Psoas muscle (tissue), 8 donors: ENCODE results near the gene SAMD4B. TPM values are rescaled to one million over a fixed set of nuclear protein-coding genes. Genes with fewer than 3 reads are reported as not detected.

ENCODE experiments used
- ATAC-seq, 4 donors: fragments of 200-7000 bp; cut with Tn5 transposase; one replicate each; pipeline ENCODE4 v1.9.1; 2020; ENCODE audit warnings: moderate library complexity in 3 of 4, mild to moderate bottlenecking in 2 of 4
- DNase-seq, 2 donors: peaks; one replicate each; pipeline ENCODE4 v3.0.0-alpha.2; 2020
- H3K27ac ChIP-seq: fragments of 200-600 bp; one replicate; pipeline ENCODE4 v1.8.0; 2022
- H3K27me3 ChIP-seq, 3 donors: fragments of 200-600 bp in 1 of 3; one replicate each; pipeline versions ENCODE4 v1.6.1 to v1.8.0; 2013 to 2022; ENCODE audit warnings: low read length in 2 of 3, mild to moderate bottlenecking in 2 of 3, moderate library complexity in 1 of 3; ENCODE audit not compliant: insufficient read depth in 3 of 3
- H3K36me3 ChIP-seq, 2 donors: fragments of 200-600 bp in 1 of 2; one replicate each; pipeline versions ENCODE4 v1.6.1 to v1.8.0; 2013 to 2022; ENCODE audit warnings: low read depth in 1 of 2, mild to moderate bottlenecking in 1 of 2, moderate library complexity in 1 of 2; ENCODE audit not compliant: insufficient read depth in 1 of 2
- H3K4me1 ChIP-seq: fragments of 200-600 bp; one replicate; pipeline ENCODE4 v1.8.0; 2022
- H3K4me3 ChIP-seq: fragments of 200-600 bp; one replicate; pipeline ENCODE4 v1.8.0; 2022; ENCODE audit warnings: mild to moderate bottlenecking
- H3K9me3 ChIP-seq: fragments of 200-600 bp; one replicate; pipeline ENCODE4 v1.8.0; 2022
- CTCF ChIP-seq: fragments of 200-600 bp; IDR thresholded peaks from one replicate; pipeline ENCODE4 v1.8.0; 2022; ENCODE audit warnings: antibody characterized with exemption
- WGBS, 3 donors: extraction: QIAGEN DNeasy Blood & Tissue Kit; methylation state at CpG; one replicate each; pipeline versions ENCODE4 v1.1.6 to v1.1.7; 2013; 5-methylcytosine and 5-hydroxymethylcytosine counted together
- intact Hi-C, 2 donors: fragments of 100-400 bp; cut with DNase I; formaldehyde crosslinking; loops; one replicate each; pipeline versions ENCODE4 v1.11.0 to v1.14.2; 2022
- polyA plus RNA-seq, 3 donors: library from polyadenylated mRNA; stranded (reverse); fragments of 200-250 nt; gene quantifications; one replicate each; pipeline ENCODE4 v1.2.3, GENCODE V29; 2013
- total RNA-seq, 4 donors: library from RNA; stranded (reverse); fragmentation: NEBNext Ultra II Directional in 2 of 4; extraction: Animal tissue kit (Norgen Biotek cat#: 25700) in 2 of 4; gene quantifications; one replicate each; pipeline versions ENCODE4 v1.2.1 to v1.2.4, GENCODE V29; 2021 to 2023
- donor health status: healthy with polysubstance abuse.
- donor health status: DM: no; HTN: no; CAD: no; lungs with moderate emphysema.
- donor health status: Bipolar disorder and iron deficiency.
- donor health status: healthy.
- donor health status: DM: yes; HTN: yes; CAD: no.
- donor health status: DM: no; HTN: no; CAD: no.
- donor health status: DM: no; HTN: no; CAD: no.
- donor health status: DM: yes; HTN: yes; CAD: no.

Gene SAMD4B
- total and polyA plus RNA-seq, 7 donors, result 34.7 to 97.5 (median 58.4) TPM

GRCh38 chr19:39417463-39418181, 75.4 kb downstream of the SAMD4B start:
- WGBS, 3 donors, result 90 to 94% (median 91%) methylated on average over 30 of the region's 30 CpGs
- H3K27me3 ChIP-seq, result no peaks in the 10 kb centered on the region
- intact Hi-C loops, result loop anchor here (5.0 to 10.0 kb wide), 2 partner anchors 35 to 293 kb away; partner anchors contain the start of gene PAK4 (in 1 of the 2)
- H3K4me1 ChIP-seq, result no peaks in the 10 kb centered on the region
- DNase-seq (no peak), ATAC-seq (no peak)
- H3K36me3 ChIP-seq, result peaks cover 0 to 20% of the 10 kb centered on the region in 2 donors
- no peaks in the 10 kb centered on the region for H3K9me3 ChIP-seq
- no peak overlapping the region for H3K27ac ChIP-seq
- no peak overlapping the region for H3K4me3 ChIP-seq
- TF ChIP-seq CTCF, result no peak

- peaks cover 0 to 20% of the 10 kb centered on the region in 2 donors for H3K36me3 ChIP-seq
Measured at GRCh38 chr19:39419003-39419402, 76.8 kb downstream of the SAMD4B start.

GRCh38 chr19:39420769-39421168, 78.5 kb downstream of the SAMD4B start:
- WGBS, 3 donors, result 88 to 90% (median 90%) methylated on average over 15 of the region's 15 CpGs
- TF ChIP-seq CTCF, result no peak
- H3K27ac ChIP-seq, result no peak overlapping the region
- no peaks in the 10 kb centered on the region for H3K27me3 ChIP-seq
- ATAC-seq (no peak), DNase-seq (no peak)
- peaks cover 0 to 20% of the 10 kb centered on the region in 2 donors for H3K36me3 ChIP-seq
- intact Hi-C loops, result no loop called here
- no peaks in the 10 kb centered on the region for H3K9me3 ChIP-seq
- H3K4me3 ChIP-seq, result no peak overlapping the region
- H3K4me1 ChIP-seq, result no peaks in the 10 kb centered on the region

More at GRCh38 chr19:39419003-39419402, 76.8 kb downstream of the SAMD4B start:
- Histone ChIP-seq H3K27ac (no peak overlapping the region), H3K9me3 (no peaks in the 10 kb centered on the region), H3K4me1 (no peaks in the 10 kb centered on the region), H3K27me3 (no peaks in the 10 kb centered on the region), H3K4me3 (no peak overlapping the region)
- ATAC-seq (no peak), DNase-seq (no peak)
- no peak for TF ChIP-seq CTCF
- intact Hi-C loops, result loop anchor here (5.0 to 10.0 kb wide), 2 partner anchors 37 to 294 kb away; partner anchors contain the start of gene PAK4 (in 1 of the 2)
- WGBS, 3 donors, result 76 to 90% (median 90%) methylated on average over 9 of the region's 9 CpGs

- no peaks in the 10 kb centered on the region for H3K27me3 ChIP-seq
- peaks cover 0 to 20% of the 10 kb centered on the region in 2 donors for H3K36me3 ChIP-seq
- no peak for DNase-seq
- intact Hi-C loops, result no loop called here
- 91 to 93% (median 92%) methylated on average over 5 of the region's 5 CpGs for WGBS, 3 donors
- H3K4me3 ChIP-seq, result no peak overlapping the region
- no peak for ATAC-seq
- no peaks in the 10 kb centered on the region for H3K9me3 ChIP-seq
- no peak for TF ChIP-seq CTCF
- H3K27ac ChIP-seq, result no peak overlapping the region
- H3K4me1 ChIP-seq, result no peaks in the 10 kb centered on the region
Measured at GRCh38 chr19:39422020-39422419, 79.8 kb downstream of the SAMD4B start.
